Activated CD4-positive, alpha-beta T cell treated with anti-CD3 and anti-CD28 coated beads, Interleukin-2, amount 50 U/mL, for 1 hour (primary cell): ENCODE data around the gene IRX2.

Experiments used
- DNase-seq: peaks from one replicate; pipeline ENCODE4 v3.0.0-alpha.2; 2020

IRX2 gene

GRCh38 chr5:2711446-2712425 is 39.7 kb downstream of the IRX2 start:
- no peak for DNase-seq

- DNase-seq = no peak
These were observed 40.6 kb downstream of the IRX2 start for GRCh38 chr5:2710910-2711309.

DNA sequence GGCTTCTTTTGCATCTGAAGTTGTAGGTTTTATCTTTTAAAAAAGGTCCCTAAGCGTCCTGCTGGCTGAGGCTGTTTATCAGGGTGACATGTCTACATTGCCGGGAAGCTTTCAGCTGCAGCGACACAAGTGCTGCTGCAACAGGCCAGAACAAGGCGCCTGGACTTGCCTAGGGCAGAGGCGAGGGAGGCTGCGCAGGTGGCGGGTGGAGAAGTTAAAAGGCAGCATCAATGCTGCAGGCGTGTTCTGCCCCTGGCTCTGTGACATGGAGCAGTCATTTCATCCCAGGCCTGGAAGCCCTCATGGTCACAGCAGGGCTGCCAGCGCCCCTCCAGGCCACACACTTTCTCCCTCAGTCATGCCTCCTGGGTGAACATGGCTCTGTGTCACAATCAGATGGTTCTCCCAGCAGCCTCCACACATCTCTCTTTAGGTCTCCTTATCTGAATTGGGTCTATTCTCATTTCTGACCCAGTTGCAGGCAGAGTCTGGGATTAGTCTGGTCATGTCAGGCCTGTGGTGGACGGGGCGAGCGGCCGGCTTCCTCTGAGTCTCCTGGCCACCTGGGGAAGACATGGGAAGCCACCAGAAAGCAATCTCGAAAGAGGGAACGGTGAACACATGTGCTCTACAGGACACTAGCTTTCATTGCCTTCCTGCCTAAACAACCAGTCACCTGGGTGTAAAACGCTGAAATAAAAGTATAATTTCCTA is 41.3 kb downstream of the IRX2 start:
- DNase-seq = no peak

GRCh38 chr5:2708751-2709150 is 42.7 kb downstream of the IRX2 start:
- no peak for DNase-seq

DNA sequence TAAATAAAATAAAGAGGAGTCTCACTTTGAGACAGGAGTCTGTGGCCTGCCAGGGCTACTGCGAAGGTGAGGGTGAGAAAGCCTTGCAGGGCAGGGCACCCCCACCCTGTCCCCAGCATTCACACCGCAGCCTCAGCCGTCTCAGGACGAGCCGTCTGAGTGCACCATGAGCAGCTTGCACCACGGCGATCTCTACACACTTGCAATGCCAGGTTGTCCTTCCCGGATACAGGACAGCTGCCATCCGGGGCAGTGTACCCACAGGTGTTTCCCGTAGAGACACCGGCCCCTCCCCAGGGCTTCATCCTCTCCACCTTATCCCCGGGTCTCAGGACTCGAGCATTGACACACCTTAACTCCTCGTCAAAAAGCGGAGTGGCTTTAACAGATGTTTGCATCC is 43.3 kb downstream of the IRX2 start:
- DNase-seq = no peak

DNA sequence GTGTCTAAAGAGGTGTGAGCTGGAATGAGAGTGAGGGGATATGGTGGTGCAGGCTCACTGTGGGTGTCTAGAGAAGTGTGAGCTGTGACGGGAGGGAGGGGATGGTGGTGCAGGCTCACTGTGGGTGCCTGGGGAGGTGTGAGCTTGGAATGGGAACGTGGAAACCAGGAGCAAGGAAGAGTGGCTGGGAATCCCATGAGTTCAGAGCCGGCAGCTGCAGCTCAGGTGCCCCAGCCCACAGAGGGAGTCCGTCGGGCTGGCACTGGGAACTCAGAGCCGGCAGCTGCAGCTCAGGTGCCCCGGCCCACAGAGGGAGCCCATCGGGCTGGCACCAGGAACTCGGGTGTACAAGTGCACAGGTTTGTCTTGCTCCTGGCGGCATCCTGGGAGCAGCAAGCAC is 45.6 kb downstream of the IRX2 start:
- DNase-seq = no peak

DNA sequence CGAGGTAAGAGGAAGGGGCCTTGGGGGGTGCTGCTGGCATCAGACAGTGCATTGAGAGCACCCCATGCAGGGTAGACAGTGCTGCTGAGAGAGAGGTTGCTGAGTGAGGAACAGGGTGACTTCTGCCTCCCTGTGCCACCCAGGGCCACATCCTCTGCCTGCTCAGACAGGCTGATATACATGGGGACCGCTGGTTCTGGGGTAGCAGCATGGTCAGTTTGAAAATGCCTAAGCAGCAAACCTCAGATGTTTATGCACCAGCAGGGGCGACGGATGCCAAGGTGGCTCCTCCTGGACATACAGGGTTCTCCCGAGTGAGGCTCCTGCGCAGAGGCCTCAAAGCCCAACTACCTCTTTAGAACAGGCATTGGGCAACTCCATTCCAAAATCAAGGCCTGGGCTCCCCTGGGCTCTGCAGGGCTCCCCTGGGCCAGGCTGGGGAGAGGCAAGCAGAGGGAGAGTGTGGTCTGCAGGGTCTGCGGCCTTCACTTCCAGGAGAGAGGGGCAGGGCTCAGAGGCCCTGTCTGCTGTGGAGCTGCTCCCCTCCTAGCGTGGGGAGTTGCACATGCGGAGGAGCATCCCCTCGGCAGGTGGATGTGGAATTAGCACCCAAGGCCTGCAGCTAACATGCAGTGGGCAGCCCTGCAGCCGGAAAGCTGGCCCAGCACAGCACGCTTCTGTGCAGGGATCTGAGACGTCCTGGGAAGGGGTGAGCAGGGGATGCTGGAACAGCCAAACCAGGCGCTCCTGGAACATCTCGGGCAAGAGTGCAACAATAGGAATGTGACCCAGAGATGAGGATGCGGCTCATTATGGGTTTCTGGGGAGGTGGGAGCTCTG is 46.5 kb downstream of the IRX2 start:
- DNase-seq = no peak

- no peak for DNase-seq
These were observed 47.4 kb downstream of the IRX2 start for GRCh38 chr5:2704111-2704510.

GRCh38 chr5:2703615-2704014 is 47.9 kb downstream of the IRX2 start:
- no peak for DNase-seq

DNA sequence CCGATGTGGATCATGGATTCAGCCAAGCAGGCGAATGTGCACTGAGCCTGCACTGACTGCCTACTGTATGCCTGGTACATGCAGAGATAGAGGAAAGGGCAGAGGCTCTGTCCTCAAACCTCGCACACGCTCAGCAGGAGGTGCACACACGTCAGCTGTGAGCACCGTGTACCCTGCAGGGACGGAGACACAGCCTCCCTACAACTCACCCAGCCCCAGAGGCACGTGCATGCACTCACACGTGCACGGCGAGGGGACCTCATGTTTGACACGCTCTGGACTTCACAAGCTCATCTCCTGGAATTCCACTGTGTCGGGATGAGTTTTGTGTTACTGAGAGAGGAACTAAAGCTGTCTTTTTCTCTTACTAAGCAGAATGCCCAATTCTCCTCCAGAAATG is 48.4 kb downstream of the IRX2 start:
- DNase-seq = no peak

- no peak for DNase-seq
These were observed 49.2 kb downstream of the IRX2 start for GRCh38 chr5:2702096-2702879.

DNA sequence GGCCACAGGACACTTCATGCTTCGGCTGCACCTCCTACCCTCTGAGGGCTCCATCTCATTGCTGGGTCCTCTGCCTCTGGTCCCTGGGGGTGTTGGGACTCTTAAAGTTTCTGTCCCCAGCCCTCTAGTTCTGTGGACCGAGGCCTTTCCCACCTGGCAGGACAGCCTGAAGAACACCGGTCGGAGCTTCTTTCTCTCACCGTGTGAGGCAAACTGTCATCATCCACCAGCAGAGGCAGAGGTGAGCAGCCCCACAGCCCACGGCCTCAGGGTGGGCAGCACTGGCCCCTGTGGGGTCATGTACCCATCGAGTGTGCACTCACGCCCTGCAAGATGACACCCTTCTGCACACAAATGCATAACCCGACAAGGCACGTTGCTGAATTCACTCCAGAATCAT is 49.9 kb downstream of the IRX2 start:
- no peak for DNase-seq

- no peak for DNase-seq
These were observed 50.6 kb downstream of the IRX2 start for GRCh38 chr5:2700876-2701275.

DNA sequence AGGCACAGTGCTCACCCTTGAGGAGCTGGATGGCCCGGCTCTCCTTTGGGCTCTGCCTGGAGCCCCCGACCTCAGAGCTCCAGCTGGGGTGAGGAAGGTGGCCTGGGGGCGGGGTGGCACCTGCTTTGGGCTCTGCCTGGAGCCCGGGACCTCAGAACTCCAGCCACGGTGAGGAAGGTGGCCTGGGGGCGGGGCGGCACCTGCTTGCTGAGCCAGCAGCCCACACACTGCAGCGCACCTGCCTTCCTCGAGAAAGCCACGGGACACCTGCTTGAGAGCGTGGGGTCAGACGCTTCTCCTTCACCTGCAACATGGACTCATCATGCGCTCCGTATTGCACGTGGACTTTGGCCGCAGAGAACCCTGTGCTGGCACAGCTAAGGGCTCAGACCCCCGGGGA is 51.8 kb downstream of the IRX2 start:
- DNase-seq = no peak

GRCh38 chr5:2699231-2699630 is 52.2 kb downstream of the IRX2 start:
- no peak for DNase-seq

- DNase-seq = no peak
These were observed 52.9 kb downstream of the IRX2 start for GRCh38 chr5:2698581-2698980.

DNA sequence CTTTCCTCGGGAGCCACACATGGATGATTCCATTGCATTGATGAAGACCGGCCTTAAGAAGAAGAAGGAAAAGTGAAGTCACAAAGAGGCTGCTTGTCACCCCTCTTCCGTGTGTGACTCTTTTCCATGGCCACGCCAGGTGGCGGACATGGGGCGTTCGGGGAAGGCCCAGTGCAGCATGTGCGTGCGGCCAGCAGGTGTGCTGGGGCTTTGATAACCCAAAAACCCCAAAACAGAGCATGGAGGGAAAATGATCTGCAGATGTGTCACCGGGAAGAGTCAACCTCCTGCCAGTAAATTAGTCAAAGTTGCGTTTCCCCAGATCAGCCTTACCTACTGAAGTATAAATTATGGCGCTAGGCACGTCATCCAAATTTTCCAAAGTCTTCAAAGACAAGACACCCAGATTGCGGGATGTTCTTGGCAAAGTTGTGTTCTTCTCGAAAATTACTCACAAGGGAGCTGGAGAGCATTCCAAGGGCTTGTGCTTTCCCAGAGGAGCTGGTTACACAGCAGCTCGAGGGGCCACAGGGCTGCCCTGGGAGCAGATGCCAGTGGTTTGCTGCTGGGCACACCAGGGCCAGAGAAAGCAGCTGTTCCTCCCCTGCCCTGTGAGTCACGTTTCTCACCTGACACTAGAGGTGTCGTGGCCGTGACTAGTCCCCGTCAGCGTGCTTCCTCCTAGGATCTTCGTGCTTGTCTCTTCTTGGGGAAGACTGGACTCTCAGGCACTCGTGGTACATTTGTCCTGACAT is 53.9 kb downstream of the IRX2 start:
- no peak for DNase-seq

DNA sequence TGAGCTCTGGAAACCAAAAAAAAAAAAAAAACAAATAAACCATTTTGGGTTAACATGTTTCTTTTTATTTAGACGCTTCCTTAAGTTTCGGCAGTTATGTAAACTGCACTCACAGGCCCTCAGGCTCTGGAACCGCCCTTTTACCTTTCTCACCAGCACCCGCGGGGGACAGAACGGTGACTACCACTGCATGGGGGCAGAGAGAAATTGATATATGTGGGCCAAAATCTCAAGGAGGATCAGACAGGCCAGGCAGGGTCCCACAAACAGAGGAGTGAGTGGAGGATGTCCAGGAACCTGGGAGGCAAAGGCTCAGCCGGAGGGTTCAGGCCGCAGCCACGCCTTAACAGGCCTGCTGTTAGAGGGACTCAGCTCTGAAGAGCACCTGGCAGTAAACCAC is 54.4 kb downstream of the IRX2 start:
- no peak for DNase-seq
